HG03280 (cell line): ENCODE data around the gene AFTPH.

Source experiments
- ATAC-seq: cut with Tn5 transposase; IDR thresholded peaks from one replicate; pipeline ENCODE4 v1.9.1; 2021; ENCODE audit warnings: mild to moderate bottlenecking, moderate library complexity; ENCODE audit not compliant: unreplicated experiment

Gene AFTPH, protein sequence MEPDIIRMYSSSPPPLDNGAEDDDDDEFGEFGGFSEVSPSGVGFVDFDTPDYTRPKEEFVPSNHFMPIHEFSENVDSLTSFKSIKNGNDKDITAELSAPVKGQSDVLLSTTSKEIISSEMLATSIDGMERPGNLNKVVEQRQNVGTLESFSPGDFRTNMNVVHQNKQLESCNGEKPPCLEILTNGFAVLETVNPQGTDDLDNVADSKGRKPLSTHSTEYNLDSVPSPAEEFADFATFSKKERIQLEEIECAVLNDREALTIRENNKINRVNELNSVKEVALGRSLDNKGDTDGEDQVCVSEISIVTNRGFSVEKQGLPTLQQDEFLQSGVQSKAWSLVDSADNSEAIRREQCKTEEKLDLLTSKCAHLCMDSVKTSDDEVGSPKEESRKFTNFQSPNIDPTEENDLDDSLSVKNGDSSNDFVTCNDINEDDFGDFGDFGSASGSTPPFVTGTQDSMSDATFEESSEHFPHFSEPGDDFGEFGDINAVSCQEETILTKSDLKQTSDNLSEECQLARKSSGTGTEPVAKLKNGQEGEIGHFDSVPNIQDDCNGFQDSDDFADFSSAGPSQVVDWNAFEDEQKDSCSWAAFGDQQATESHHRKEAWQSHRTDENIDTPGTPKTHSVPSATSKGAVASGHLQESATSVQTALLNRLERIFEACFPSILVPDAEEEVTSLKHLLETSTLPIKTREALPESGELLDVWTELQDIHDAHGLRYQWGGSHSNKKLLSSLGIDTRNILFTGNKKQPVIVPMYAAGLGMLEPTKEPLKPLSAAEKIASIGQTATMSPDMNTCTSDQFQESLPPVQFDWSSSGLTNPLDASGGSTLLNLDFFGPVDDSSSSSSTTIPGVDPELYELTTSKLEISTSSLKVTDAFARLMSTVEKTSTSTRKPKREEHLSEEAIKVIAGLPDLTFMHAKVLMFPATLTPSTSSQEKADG

DNA sequence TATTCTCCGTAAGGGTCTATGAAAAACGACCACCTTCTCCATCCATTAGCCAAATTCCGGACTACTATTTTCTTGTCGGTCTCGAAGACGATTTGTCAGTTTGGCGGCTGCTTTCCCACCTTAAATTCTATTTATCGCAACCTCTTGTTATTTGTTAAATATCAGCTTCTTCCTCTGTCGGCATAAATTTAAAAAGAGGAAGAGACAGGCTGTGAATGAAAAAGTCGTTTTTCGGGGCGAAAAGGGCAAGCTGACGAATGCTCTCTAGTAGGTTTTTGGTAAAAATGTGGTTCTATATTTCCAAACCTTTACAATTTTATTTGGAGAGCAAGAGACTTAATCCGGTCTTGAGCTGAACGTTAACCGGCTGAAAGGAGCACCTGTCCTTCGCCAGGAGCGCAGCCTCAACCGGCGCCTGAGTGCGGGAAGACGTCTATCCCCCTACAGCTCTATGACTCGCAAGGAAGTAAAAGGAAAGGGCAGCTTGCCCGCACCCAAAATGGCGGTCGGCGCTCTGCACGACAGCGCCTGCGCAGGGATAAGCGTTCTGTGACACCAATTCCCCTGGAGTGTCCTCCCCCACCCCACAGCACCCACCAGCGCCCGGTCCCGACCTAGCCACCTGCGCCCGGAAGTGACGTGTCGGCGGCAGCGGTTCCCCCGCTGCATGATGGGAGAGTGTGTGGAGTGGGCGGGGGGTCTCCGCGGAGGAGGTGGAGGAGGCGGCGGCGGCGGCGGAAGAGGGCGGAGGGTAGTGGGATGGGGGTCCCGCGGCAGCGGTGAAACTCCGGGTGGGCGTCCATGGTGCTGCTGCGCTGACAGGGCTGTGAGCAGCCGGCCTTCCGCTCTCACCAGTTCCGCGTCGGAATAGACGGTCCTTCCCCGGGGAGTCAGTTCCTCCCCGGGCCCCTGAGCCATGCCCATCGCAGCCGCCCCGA, at the start of gene AFTPH:
Gene AFTPH (plus strand): TSS at position 663 of the 938 bp plus-strand sequence. CDS start 27,147 bp downstream, outside the sequence.
- peak; percentile 88 for ATAC-seq

DNA sequence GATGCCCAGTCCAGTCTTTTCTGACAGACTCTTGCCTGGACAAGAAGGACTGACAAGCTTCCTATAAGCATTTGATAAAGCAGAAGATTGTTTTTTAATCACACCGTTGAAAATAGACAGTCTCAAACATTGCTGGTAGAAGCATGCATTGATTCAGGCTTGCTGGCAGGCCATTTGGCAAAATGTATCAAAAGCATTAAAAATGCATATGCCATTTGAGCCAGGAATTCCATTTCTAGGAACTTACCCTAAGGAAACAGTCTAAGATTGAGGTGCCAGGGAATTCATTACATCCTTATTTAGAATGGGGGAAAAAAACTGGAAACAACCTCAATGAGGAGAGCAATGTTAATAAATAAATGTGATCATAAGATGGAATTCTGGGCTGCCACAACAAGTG, 49.5 kb upstream of the AFTPH start:
- ATAC-seq, result no peak

DNA sequence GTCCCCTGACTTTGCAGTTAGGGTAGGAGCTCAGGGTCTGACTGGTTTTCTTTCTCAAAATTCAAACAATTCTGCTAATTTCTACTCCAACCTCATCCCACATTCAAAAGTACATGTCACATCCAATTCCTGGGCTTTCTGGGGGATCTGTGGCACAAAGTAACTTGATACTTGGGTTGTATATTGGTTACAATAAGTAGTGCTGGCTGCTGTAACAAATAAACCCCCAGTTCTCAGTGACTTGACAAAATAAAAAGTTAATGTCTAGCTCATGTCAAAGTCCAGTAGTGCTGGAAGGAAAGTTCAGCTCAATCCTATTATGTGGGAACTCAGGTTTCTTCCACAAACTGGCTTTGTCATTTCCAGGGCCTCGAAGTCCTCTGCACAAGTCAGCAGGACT, 47.1 kb upstream of the AFTPH start:
- no peak for ATAC-seq

DNA sequence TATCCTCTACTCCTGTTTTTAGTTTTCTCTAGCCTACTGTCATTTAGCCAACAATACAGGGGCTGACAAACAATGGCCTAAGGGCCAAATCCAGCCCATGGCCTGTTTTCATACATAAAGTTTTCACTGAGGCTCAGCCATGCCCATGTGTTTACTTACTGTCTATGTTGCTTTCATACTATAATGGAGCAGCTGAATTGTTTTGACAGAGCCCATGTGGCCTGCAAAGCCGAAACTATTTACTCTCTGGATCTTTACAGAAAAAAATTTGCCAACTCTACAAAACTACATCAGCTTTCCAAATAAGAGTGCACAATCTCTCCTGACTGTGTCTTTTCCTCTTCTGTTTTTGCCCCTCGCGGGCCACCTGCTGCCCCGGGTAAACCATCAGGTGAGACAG, 46.1 kb upstream of the AFTPH start:
- ATAC-seq, result no peak

DNA sequence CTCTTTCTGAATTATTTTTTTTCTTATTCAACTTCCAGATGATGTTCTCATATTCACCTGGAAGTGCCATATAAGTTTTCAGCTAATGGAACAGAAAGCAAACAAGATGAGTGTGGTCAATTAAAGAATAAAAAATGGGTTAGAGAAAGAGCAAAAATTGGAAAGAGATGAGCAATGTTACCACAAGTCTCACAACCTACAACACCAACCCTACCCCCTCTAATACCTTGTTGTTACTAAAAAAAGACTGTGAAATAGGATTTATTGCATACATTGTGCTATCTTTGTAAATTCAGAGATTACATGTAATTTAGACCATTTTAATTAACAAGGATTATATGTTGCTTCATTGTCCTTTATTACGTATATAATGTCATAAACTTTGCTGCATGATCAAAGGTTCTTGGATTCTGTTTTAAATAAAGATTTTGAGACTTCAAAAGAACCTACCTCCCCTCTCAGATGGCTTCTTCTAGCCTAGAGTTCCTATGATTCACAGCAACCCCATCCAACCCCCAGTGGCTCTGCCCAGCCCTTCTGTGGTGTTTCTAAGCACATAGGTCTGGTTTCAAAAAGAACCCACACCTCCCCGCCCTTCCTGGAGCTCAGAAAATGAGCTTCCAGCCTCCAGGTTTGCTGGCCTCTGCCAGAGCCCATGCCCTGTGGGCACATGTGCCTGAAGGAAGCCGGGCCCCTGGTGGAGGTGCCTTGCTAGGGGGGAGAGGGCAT, 45.5 kb upstream of the AFTPH start:
- ATAC-seq, result no peak

DNA sequence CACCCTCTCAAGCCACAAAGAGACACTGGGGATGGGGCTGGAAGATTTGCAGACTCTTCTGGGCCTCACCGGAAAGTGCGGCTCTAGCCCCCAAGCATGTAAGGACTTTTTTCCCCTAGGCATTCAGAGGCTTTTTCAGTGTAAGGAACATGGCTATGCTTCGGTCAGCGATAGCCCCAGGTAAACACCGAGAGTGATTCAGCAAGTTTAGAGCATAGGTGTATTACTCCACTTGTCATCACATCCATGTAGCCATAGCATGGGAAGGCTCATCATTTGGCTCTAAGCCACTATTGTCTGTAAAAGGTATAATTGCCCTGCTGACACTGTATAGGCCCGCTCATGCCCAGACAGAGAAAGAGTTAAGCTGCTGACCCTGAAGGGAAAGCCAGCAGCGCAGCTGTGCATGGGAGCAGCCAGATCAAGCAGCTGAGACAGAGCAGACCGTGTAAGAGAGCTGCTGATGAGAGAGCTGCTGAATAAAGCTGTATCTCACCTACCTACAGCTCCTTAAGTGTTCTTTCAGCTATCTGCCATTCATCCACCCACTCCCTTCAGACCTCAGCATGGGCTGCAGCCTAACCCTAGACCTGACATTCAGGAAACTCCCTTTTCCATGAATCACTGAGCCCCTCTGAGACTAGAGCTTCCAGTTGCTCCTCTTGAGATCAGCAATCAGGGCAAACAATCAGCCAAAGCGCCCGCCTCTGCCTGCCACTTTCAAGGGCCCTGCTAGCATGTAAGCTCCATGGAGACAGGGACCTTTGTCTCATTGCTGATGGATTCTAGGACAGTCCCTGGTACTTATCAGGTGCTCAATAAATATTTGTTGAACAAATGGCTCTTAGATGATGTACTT, 44.6 kb upstream of the AFTPH start:
- ATAC-seq, result no peak

DNA sequence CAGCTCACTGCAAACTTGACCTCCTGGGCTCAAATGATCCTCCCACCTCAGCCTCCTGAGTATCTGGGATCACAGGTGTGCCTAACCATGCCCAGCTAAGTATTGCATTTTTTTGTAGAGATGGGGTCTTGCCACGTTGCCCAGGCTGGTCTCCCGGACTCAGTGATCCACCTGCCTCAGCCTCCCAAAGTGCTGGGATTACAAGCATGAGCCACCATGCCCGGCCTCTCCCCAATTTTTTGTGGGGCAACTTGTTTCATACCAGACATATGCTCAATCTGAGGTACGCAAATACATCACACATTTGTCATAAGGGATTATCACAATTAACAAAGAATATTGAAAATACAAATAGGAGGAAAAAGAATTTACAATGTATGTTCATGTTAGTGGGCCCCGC, 42.5 kb upstream of the AFTPH start:
- ATAC-seq, result no peak

DNA sequence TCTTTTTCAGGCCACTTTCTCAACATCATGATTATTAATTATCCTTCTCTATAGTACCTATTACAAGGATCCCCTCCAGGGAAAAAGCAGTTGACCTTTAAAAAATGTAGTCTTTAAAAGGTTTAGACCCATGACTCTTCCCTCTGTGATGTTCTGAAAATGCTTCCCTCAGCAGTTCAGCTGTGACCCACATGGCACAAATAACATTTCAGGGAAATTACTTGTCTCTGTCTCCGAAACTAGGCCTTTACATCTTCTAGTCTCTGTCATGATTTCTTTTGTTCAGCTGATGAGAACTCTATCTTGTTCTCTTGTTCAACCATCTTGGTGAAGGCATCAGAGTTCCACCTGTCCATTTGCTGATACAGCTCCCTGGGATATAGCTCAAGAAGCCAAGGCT, 41.9 kb upstream of the AFTPH start:
- no peak for ATAC-seq

DNA sequence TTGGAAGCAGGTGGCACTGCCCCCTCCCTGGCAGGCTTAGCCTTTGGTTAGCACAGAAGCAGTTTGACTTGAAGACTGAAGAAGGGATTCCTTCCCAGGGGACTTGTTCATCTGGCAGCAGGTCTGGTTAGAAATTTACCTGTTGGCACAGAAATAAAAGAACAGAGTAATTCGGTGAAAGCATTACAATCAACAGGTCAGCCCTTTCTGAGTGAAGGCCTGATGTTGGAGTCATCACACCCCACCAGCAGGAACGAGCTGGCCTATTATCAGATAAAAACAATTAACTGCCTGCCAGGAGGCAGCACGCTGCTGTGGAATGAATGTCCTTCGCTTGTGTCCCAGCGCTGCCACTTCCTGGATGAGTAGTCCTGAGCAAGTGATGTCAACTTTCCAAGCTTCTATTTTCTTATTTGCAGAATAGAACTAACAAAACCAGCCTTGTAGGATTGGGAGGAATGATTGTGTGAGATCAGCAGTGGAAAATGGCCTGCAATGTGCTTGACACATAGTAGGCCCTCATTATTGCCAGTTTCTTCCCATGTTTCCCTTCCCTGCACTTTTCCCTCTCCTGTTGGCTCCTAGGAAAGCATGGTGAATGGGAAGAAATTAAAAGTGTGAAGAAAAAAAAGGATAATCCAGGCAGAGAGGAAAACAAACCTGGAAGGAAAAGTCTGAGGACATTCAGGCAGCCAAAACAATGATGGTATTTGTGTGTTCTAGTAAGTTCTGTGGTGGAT, 41.2 kb upstream of the AFTPH start:
- no peak for ATAC-seq

DNA sequence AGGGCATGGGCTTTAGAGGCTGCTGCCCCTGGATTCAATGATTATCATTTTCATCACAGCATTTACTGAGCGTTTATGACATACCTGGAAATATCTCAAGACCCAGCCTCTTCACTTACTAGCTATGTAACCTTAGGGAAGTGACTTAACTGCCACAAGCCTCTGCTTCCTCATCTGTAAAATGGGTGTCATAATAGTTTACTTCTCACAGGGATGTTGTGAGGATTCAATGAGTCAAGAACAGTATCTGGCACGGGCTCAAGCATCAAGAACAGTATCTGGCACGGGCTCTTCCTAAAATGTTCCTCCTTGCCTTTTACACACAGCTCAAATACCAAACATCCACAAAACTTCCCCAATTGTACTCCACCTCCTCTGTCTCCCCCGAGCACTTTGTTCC, 38.8 kb upstream of the AFTPH start:
- no peak for ATAC-seq

DNA sequence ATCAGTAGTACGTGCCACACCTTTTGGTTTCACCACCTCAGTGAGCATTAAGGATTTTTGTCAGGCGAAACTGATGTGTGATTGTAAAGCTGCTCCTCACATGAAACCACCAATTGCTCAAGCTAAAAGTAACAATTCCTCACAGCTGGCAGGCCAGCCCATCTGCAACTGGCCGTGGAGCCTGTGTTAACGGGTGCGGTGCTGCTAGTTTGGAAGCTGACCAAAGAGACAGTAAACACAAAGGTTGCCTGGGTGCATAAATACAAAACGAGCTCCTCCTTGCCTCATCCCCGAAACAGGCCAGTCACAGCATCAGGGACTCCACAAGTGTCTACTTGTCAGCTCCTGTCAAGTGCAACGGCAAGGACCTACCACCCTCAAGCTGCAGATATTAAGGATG, 38.2 kb upstream of the AFTPH start:
- no peak for ATAC-seq

DNA sequence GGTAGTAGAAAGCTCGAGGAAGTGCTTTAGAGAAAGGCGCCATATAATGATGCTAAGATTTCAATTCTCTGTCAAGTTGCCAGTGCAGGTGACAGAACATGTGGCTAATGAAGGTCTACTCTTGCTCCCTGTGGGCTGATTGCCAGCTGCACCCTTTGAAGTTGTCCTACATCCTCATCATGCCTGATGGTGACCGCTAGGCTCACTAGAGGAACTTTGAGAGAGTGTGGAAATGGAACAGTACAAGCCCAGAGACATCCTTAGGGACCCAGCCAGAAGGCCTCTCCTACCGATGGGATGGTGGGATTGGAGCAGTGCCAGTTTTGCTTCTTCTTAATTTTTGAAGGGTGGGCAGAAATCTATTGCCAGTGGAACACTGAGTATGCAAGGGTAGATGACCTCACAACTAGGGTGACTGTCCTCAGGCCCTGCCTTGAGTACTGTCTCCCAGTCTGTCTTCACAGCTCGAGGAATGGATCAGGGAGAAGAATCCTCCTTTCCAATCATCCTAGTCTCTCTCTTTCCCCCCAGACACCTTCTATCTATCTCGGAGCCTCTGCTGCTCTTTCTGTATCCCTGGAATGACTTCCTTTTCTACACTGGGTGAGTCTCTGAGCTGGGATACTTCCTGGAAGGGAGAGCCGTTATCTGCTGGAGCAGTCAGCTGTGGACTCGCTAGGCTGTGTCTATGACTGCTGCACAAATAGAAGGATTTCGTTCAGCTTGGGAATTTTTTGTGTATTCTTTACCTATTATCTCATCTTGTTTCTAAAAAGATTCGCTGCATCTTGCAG, 36.7 kb upstream of the AFTPH start:
- no peak for ATAC-seq

DNA sequence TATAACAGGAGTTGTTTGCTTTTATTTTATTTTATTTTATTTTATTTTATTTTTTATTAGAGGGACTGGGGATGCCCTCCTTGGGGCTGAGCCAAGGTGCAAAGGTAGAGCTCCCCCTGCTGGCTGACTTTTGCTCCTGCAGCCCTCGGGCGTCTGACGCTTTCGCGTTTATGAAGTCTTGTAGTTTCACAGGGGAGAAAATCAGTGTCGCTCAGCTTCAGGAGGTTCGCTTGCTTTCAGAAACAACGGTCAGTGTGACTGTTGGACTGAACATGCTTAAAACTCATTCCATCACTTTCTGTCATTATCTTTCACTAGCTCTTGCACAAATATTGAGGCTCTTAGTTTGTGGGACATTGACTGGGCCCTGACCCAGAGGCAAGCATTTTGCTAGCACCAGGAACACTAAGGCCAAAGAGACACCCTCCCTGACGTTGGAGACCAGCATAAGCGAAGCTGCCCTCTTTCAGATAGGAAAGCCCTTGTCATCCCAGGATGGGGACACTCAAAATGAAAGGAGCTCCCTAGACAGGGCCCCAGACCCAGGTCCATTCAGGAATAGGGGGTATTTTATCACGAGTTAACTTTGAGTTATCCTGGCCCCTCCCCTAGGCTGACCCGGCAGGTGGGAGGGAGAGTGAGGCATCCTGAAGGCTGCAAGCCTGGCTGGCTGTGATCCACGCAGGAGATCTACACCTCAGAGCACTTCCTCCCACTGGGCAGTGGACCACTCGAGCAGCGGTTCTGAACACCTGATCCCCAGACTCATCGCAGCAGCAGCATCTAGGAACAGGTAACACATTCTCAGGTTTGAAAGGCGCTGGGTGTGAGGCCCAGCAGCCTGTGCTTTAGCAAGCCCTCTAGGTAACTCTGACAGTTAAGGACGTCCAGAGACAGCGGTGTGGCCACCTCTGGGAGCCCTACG, 35.8 kb upstream of the AFTPH start:
- peak; percentile 72 for ATAC-seq

DNA sequence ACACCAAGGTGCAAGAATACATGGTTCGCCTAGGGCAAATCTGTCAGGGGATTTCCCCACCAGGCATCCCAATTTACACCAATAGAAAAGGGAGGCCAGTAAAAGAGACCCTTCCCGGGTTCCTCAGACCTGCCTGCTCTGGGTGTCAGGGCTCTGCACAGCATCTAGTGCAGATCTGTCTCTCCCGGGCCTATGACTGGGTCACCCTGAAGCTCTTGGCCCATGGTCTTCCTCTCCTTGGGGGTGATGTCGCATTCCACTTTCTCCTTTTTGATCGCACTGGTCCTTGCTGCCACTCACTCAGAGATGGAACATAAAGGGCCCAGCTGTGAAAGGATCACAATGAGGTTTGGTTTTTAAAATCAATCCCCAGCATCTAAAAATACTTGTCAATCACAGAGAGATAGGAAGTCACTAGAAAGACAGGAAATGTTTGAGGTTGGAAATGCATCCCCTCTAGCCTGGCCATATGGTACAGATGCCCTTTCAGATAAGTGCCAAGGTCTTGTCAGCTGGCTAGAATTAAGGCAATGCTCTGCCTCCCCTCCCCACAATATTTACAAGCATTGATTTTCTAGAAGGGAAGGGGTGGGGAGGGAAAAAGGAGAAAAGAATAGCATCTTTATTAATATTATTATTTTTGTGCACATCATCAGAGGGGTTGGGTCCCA, 34.9 kb upstream of the AFTPH start:
- no peak for ATAC-seq

DNA sequence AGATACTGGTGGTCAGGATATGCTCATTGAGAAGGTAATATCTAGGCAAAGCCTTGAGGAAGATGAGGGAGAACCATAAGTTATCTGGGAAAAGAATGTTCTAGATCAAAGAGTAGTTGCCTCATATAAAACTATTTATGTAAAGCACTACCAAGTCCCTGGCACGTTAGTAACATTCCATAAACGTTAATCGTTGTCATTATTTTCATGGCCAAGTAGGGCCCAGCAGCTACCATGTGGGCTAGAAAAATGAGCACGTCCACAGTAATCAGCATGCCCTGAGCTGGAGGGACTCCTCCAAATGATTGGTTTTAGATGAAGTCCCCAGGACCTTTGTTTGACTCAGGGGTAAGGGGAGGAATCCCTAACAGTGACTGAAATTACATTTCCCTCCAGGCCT, 32.7 kb upstream of the AFTPH start:
- no peak for ATAC-seq

DNA sequence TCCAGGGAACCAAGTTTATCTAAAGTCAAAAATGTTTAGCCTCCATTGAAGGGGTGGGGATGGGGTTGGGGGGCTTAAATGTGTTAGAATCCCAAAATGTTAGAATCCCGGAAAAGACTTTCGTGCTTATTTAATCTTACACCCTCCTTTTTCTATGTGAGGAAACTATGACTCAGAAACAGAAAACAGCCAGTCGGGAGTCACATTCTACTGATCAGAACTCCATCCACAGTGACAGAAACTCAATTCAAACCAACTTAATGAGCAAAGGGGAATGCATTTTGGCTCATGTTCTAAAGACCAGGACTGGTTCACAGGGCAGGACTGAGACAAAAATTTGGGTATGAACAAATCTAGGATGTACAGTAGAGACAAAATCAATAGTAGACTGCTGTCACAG, 31.9 kb upstream of the AFTPH start:
- no peak for ATAC-seq
